DOHH2 (cell line): Measurements from ENCODE around the gene GAB2.

Experiments used
- H3F3A ChIP-seq: fragments of 200-600 bp; sonication (generic), shearing (Covaris generic); 2 replicates; pipeline ENCODE4 v1.6.0; 2016; ENCODE audit warnings: antibody characterized with exemption, mild to moderate bottlenecking; ENCODE audit not compliant: control insufficient read depth, insufficient read depth
- H3K27ac ChIP-seq: fragments of 200-600 bp; sonication (generic); 2 replicates; pipeline ENCODE4 v1.5.1; 2014; ENCODE audit warnings: low read depth, mild to moderate bottlenecking, low read length, moderate library complexity
- H3K27me3 ChIP-seq: fragments of 200-600 bp; sonication (generic); 2 replicates; pipeline ENCODE4 v1.6.1; 2014; ENCODE audit warnings: mild to moderate bottlenecking, low read length, mixed read lengths; ENCODE audit not compliant: control insufficient read depth
- H3K36me3 ChIP-seq: fragments of 200-600 bp; sonication (generic); 2 replicates; pipeline ENCODE4 v1.6.1; 2014; ENCODE audit warnings: mild to moderate bottlenecking, low read length, moderate library complexity, mixed read lengths; ENCODE audit not compliant: control insufficient read depth
- H3K4me1 ChIP-seq: fragments of 200-600 bp; sonication (generic); 2 replicates; pipeline ENCODE4 v1.6.1; 2014; ENCODE audit warnings: mild to moderate bottlenecking, low read length, mixed read lengths; ENCODE audit not compliant: control insufficient read depth
- H3K4me2 ChIP-seq: fragments of 200-600 bp; sonication (generic); 2 replicates; pipeline ENCODE4 v1.6.0; 2014; ENCODE audit warnings: mild to moderate bottlenecking, low read length, moderate library complexity
- H3K4me3 ChIP-seq: fragments of 200-600 bp; sonication (generic); 2 replicates; pipeline ENCODE4 v1.5.1; 2014; ENCODE audit warnings: mild to moderate bottlenecking, low read length, mixed read lengths
- H3K79me2 ChIP-seq: fragments of 200-600 bp; sonication (generic); 2 replicates; pipeline ENCODE4 v1.6.1; 2014; ENCODE audit warnings: mild to moderate bottlenecking, low read length, mixed read lengths; ENCODE audit not compliant: control insufficient read depth
- H3K9me2 ChIP-seq: fragments of 200-600 bp; sonication (generic); replicated peaks from 2 replicates; pipeline ENCODE4 v1.6.1; 2014; ENCODE audit warnings: mild to moderate bottlenecking, low read length, mixed read lengths; ENCODE audit not compliant: control insufficient read depth
- H3K9me3 ChIP-seq: fragments of 200-600 bp; sonication (generic); 2 replicates; pipeline ENCODE4 v1.6.1; 2014; ENCODE audit warnings: antibody characterized with exemption, low read length, mixed read lengths; ENCODE audit not compliant: control insufficient read depth, insufficient read depth
- H4K20me1 ChIP-seq: fragments of 200-600 bp; sonication (generic); 2 replicates; pipeline ENCODE4 v1.6.0; 2014; ENCODE audit warnings: low read depth, mild to moderate bottlenecking, antibody characterized with exemption, low read length, moderate library complexity; ENCODE audit not compliant: control insufficient read depth, insufficient read depth
- EZH2phosphoT487 ChIP-seq: fragments of 200-600 bp; sonication (generic); IDR thresholded peaks from 2 replicates; pipeline ENCODE4 v1.6.1; 2017; ENCODE audit warnings: borderline replicate concordance, mild to moderate bottlenecking, antibody characterized with exemption, low read length, moderate library complexity, mixed read lengths
- TF ChIP-seq, protein P1 (sequence below): fragments of 200-600 bp; sonication (generic); IDR thresholded peaks from one replicate; pipeline ENCODE4 v1.5.1; 2014; ENCODE audit warnings: antibody characterized with exemption, mild to moderate bottlenecking, low read depth, low read length; ENCODE audit not compliant: poor library complexity, severe bottlenecking

GAB2 gene

GRCh38 chr11:78270971-78271370 lies 146.6 kb downstream of the GAB2 start:
- Histone ChIP-seq H3K27ac (no peak overlapping the region), H3K9me3 (peaks cover 6% of the 10 kb centered on the region; the same call in 1 of the 2 replicates)
- no peak for TF ChIP-seq EZH2phosphoT487
- TF ChIP-seq, protein P1, sequence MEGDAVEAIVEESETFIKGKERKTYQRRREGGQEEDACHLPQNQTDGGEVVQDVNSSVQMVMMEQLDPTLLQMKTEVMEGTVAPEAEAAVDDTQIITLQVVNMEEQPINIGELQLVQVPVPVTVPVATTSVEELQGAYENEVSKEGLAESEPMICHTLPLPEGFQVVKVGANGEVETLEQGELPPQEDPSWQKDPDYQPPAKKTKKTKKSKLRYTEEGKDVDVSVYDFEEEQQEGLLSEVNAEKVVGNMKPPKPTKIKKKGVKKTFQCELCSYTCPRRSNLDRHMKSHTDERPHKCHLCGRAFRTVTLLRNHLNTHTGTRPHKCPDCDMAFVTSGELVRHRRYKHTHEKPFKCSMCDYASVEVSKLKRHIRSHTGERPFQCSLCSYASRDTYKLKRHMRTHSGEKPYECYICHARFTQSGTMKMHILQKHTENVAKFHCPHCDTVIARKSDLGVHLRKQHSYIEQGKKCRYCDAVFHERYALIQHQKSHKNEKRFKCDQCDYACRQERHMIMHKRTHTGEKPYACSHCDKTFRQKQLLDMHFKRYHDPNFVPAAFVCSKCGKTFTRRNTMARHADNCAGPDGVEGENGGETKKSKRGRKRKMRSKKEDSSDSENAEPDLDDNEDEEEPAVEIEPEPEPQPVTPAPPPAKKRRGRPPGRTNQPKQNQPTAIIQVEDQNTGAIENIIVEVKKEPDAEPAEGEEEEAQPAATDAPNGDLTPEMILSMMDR: no peak

GRCh38 chr11:78269806-78270205 lies 147.8 kb downstream of the GAB2 start:
- H3K36me3 ChIP-seq: no peaks in the 10 kb centered on the region
- H3K9me2 ChIP-seq: no peaks in the 10 kb centered on the region
- H3K79me2 ChIP-seq: no peaks in the 10 kb centered on the region
- no peak for TF ChIP-seq EZH2phosphoT487
- TF ChIP-seq, protein P1: no peak
- H3K4me1 ChIP-seq: no peaks in the 10 kb centered on the region
- H3K4me3 ChIP-seq: no peak overlapping the region
- peaks cover 6% of the 10 kb centered on the region; the same call in 1 of the 2 replicates for H3K9me3 ChIP-seq
- no peaks in the 10 kb centered on the region for H3F3A ChIP-seq
- no peak overlapping the region for H3K27ac ChIP-seq
- no peaks in the 10 kb centered on the region for H3K27me3 ChIP-seq
- no peak overlapping the region for H3K4me2 ChIP-seq
- H4K20me1 ChIP-seq: no peaks in the 10 kb centered on the region

More at GRCh38 chr11:78270971-78271370, 146.6 kb downstream of the GAB2 start:
- Histone ChIP-seq H3K4me3 (no peak overlapping the region), H3K4me1 (no peaks in the 10 kb centered on the region), H4K20me1 (no peaks in the 10 kb centered on the region), H3K4me2 (no peak overlapping the region), H3K36me3 (no peaks in the 10 kb centered on the region), H3F3A (no peaks in the 10 kb centered on the region), H3K79me2 (no peaks in the 10 kb centered on the region), H3K27me3 (no peaks in the 10 kb centered on the region), H3K9me2 (no peaks in the 10 kb centered on the region)

GRCh38 chr11:78268591-78269410 lies 148.8 kb downstream of the GAB2 start:
- peaks cover 6% of the 10 kb centered on the region; the same call in 1 of the 2 replicates for H3K9me3 ChIP-seq
- no peaks in the 10 kb centered on the region for H3K79me2 ChIP-seq
- no peaks in the 10 kb centered on the region for H3K4me1 ChIP-seq
- TF ChIP-seq EZH2phosphoT487: no peak
- TF ChIP-seq, protein P1: no peak
- no peaks in the 10 kb centered on the region for H4K20me1 ChIP-seq
- no peak overlapping the region for H3K4me2 ChIP-seq
- H3F3A ChIP-seq: no peaks in the 10 kb centered on the region
- no peaks in the 10 kb centered on the region for H3K9me2 ChIP-seq
- H3K36me3 ChIP-seq: no peaks in the 10 kb centered on the region
- no peaks in the 10 kb centered on the region for H3K27me3 ChIP-seq
- no peak overlapping the region for H3K4me3 ChIP-seq
- no peak overlapping the region for H3K27ac ChIP-seq
